A673 (cell line): ENCODE results near the gene DPEP2.

ENCODE experiments used
- EZH2 ChIP-seq: fragments of 200-600 bp; sonication (generic); IDR thresholded peaks from 2 replicates; pipeline ENCODE4 v1.6.1; 2017; ENCODE audit warnings: borderline replicate concordance, low read depth, mild to moderate bottlenecking, mixed read lengths, antibody characterized with exemption, low read length; ENCODE audit not compliant: poor library complexity, severe bottlenecking
- TF ChIP-seq, protein P1 (sequence below): fragments of 300-800, 200-600 bp; sonication (generic); conservative IDR thresholded peaks from 2 replicates; pipeline ENCODE4 v1.5.1; 2017; ENCODE audit warnings: low read depth, mild to moderate bottlenecking, antibody characterized with exemption, low read length, moderate library complexity, mixed read lengths

DNA sequence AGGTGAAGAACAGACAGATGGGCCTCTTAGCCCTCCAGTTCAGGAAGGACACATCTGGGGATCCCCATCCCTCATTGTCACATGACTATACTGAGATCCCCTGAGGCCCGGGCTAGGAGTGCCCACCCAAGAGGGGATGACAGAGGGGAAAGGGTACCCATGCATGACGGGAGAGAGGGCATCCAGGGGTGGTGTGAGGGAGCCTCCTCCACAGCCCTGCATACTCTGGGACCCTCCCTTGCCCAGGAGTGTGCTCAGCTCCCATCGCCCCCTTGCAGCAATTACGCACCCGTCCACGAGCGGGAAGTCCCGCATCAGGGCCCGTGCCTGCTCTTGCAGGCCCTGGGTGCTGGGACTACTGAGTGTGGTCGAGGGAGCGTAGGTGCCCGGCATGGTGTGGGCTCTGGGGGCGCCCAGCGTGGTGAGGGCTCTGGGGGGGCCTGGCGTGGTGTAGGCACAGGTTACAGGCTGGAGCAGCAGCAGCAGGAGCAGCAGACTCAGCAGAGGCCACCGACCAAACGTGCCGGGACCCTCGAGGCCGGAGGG is 6.5 kb downstream of the DPEP2 start:
- TF ChIP-seq, protein P1, sequence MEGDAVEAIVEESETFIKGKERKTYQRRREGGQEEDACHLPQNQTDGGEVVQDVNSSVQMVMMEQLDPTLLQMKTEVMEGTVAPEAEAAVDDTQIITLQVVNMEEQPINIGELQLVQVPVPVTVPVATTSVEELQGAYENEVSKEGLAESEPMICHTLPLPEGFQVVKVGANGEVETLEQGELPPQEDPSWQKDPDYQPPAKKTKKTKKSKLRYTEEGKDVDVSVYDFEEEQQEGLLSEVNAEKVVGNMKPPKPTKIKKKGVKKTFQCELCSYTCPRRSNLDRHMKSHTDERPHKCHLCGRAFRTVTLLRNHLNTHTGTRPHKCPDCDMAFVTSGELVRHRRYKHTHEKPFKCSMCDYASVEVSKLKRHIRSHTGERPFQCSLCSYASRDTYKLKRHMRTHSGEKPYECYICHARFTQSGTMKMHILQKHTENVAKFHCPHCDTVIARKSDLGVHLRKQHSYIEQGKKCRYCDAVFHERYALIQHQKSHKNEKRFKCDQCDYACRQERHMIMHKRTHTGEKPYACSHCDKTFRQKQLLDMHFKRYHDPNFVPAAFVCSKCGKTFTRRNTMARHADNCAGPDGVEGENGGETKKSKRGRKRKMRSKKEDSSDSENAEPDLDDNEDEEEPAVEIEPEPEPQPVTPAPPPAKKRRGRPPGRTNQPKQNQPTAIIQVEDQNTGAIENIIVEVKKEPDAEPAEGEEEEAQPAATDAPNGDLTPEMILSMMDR: no peak
- no peak for TF ChIP-seq EZH2
